ENCODE measurements around the gene SULT2B1. TPM values are rescaled to one million over a fixed set of nuclear protein-coding genes. Genes with fewer than 3 reads are reported as not detected.
"Not testable (repeated sequence)": the region's sequence is repeated elsewhere in the genome, so short reads cannot be mapped to it uniquely, and the experiment has no call there.

SULT2B1 gene
- total RNA-seq, 8 experiments from 2014 or later: 0.16 to 1.9 (median 0.54) TPM

GRCh38 chr19:48575931-48576622, 24.1 kb downstream of the SULT2B1 start:
- Histone ChIP-seq H3K27ac (no peak overlapping the region), H3K4me1 (replicated peaks in 1 of 2) (peaks cover 4 to 12% of the 10 kb centered on the region in 2 donors), H3K4me3 (no peak overlapping the region)
- no peak for ATAC-seq (replicated peaks in 6 of 8)
- in situ Hi-C loops (cut with MboI; ENCODE audit: low pct_unique_long_range_greater_than_20kb in 2 of 9, low sequenced_read_pairs in 9 of 9, unreplicated experiment in 9 of 9): loop anchor here in 7 of 9 experiments (25.0 kb wide), 4 partner anchors 89 to 314 kb away; partner anchors contain the start of genes CARD8 (in 2 of the 7) and ZNF114 (in 2 of the 7)
- WGBS, 10 experiments: 29 to 89% (median 79%) methylated on average over 2 to 5 of the region's 23 CpGs; no CpG with 5 or more reads in 2 of the 10 experiments

GRCh38 chr19:48577908-48578307, 25.9 kb downstream of the SULT2B1 start:
- 73 to 100% (median 90%) methylated on average over 2 to 5 of the region's 7 CpGs; no CpG with 5 or more reads in 5 of the 10 experiments for WGBS, 10 experiments
- not testable (repeated sequence) for H3K27ac ChIP-seq; ATAC-seq (replicated peaks in 6 of 8); H3K4me1 ChIP-seq (replicated peaks in 1 of 2); H3K4me3 ChIP-seq
- in situ Hi-C loops (cut with MboI; ENCODE audit: low pct_unique_long_range_greater_than_20kb in 2 of 9, low sequenced_read_pairs in 9 of 9, unreplicated experiment in 9 of 9): loop anchor here in 7 of 9 experiments (25.0 kb wide), 4 partner anchors 91 to 316 kb away; partner anchors contain the start of genes CARD8 (in 2 of the 7) and ZNF114 (in 2 of the 7)

- no peaks in the 10 kb centered on the region for H3K4me1 ChIP-seq (replicated peaks in 1 of 2)
- ATAC-seq (replicated peaks in 6 of 8): no peak
- WGBS, 10 experiments: 0 to 86% (median 44%) methylated on average over 1 to 3 of the region's 3 CpGs; no CpG with 5 or more reads in 1 of the 10 experiments
- no peak overlapping the region for H3K4me3 ChIP-seq
- H3K27ac ChIP-seq: no peak overlapping the region
- in situ Hi-C loops (cut with MboI; ENCODE audit: low pct_unique_long_range_greater_than_20kb in 2 of 9, low sequenced_read_pairs in 9 of 9, unreplicated experiment in 9 of 9): loop anchor here in 7 of 9 experiments (25.0 kb wide), 4 partner anchors 92 to 317 kb away; partner anchors contain the start of genes CARD8 (in 2 of the 7) and ZNF114 (in 2 of the 7)
Observed at GRCh38 chr19:48578891-48579290, 26.9 kb downstream of the SULT2B1 start.

- H3K4me1 ChIP-seq (replicated peaks in 1 of 2): no peaks in the 10 kb centered on the region
- no peak for ATAC-seq (replicated peaks in 6 of 8)
- H3K4me3 ChIP-seq: no peak overlapping the region
- H3K27ac ChIP-seq: no peak overlapping the region
- 17 to 100% (median 80%) methylated on average over 1 to 2 of the region's 2 CpGs; no CpG with 5 or more reads in 3 of the 10 experiments for WGBS, 10 experiments
- in situ Hi-C loops (cut with MboI; ENCODE audit: low pct_unique_long_range_greater_than_20kb in 2 of 9, low sequenced_read_pairs in 9 of 9, unreplicated experiment in 9 of 9): loop anchor here (10.0 to 25.0 kb wide), 6 partner anchors 77 to 320 kb away; partner anchors contain the start of genes ZNF114 (in 3 of the 9) and CARD8 (in 2 of the 9)
Observed at GRCh38 chr19:48582168-48582567, 30.2 kb downstream of the SULT2B1 start.

- H3K4me3 ChIP-seq: no peak overlapping the region
- no peak overlapping the region for H3K27ac ChIP-seq
- in situ Hi-C loops (cut with MboI; ENCODE audit: low pct_unique_long_range_greater_than_20kb in 2 of 9, low sequenced_read_pairs in 9 of 9, unreplicated experiment in 9 of 9): loop anchor here (10.0 to 25.0 kb wide), 6 partner anchors 83 to 325 kb away; partner anchors contain the start of genes ZNF114 (in 3 of the 9) and CARD8 (in 2 of the 9)
- no peak for ATAC-seq (replicated peaks in 6 of 8)
- WGBS, 10 experiments: 100% methylated on average over 1 of the region's 3 CpGs; no CpG with 5 or more reads in 7 of the 10 experiments
- peaks cover 0 to 6% of the 10 kb centered on the region in 2 donors for H3K4me1 ChIP-seq (replicated peaks in 1 of 2)
Observed at GRCh38 chr19:48587387-48587786, 35.4 kb downstream of the SULT2B1 start.

GRCh38 chr19:48588670-48589401, 36.9 kb downstream of the SULT2B1 start:
- WGBS, 10 experiments: 0 to 40% (median 19%) methylated on average over 1 to 11 of the region's 36 CpGs; no CpG with 5 or more reads in 6 of the 10 experiments
- no peak overlapping the region for H3K27ac ChIP-seq
- in situ Hi-C loops (cut with MboI; ENCODE audit: low pct_unique_long_range_greater_than_20kb in 2 of 9, low sequenced_read_pairs in 9 of 9, unreplicated experiment in 9 of 9): loop anchor here (10.0 to 25.0 kb wide), 6 partner anchors 84 to 327 kb away; partner anchors contain the start of genes ZNF114 (in 3 of the 9) and CARD8 (in 2 of the 9)

GRCh38 chr19:48591021-48591420, 39.0 kb downstream of the SULT2B1 start:
- ATAC-seq (replicated peaks in 6 of 8): no peak
- Histone ChIP-seq H3K27ac (no peak overlapping the region), H3K4me1 (replicated peaks in 1 of 2) (peaks cover 0 to 6% of the 10 kb centered on the region in 2 donors), H3K4me3 (no peak overlapping the region)
- in situ Hi-C loops (cut with MboI; ENCODE audit: low pct_unique_long_range_greater_than_20kb in 2 of 9, low sequenced_read_pairs in 9 of 9, unreplicated experiment in 9 of 9): loop anchor here in 7 of 9 experiments (25.0 kb wide), 4 partner anchors 104 to 329 kb away; partner anchors contain the start of genes CARD8 (in 2 of the 7) and ZNF114 (in 2 of the 7)
- WGBS, 10 experiments: 14 to 100% (median 65%) methylated on average over 1 to 3 of the region's 5 CpGs; no CpG with 5 or more reads in 2 of the 10 experiments

More at GRCh38 chr19:48588670-48589401, 36.9 kb downstream of the SULT2B1 start:
- ATAC-seq (replicated peaks in 6 of 8): peak; percentile 82 to 94 (median 86)
- peaks cover 0 to 6% of the 10 kb centered on the region in 2 donors for H3K4me1 ChIP-seq (replicated peaks in 1 of 2)
- peak overlapping the region in 4 of 5 donors; percentile 8 to 27 (median 20) for H3K4me3 ChIP-seq

- in situ Hi-C loops (cut with MboI; ENCODE audit: low pct_unique_long_range_greater_than_20kb in 2 of 9, low sequenced_read_pairs in 9 of 9, unreplicated experiment in 9 of 9): loop anchor here in 7 of 9 experiments (25.0 kb wide), 4 partner anchors 108 to 333 kb away; partner anchors contain the start of genes CARD8 (in 2 of the 7) and ZNF114 (in 2 of the 7)
- 71 to 100% (median 83%) methylated on average over 1 to 3 of the region's 9 CpGs; no CpG with 5 or more reads in 6 of the 10 experiments for WGBS, 10 experiments
Observed at GRCh38 chr19:48595171-48595570, 43.2 kb downstream of the SULT2B1 start.

GRCh38 chr19:48595833-48596232, 43.9 kb downstream of the SULT2B1 start:
- ATAC-seq (replicated peaks in 6 of 8): peak in 1 of 8 experiments; percentile 17
- Histone ChIP-seq H3K4me1 (replicated peaks in 1 of 2) (no peaks in the 10 kb centered on the region), H3K27ac (no peak overlapping the region), H3K4me3 (no peak overlapping the region)
- in situ Hi-C loops (cut with MboI; ENCODE audit: low pct_unique_long_range_greater_than_20kb in 2 of 9, low sequenced_read_pairs in 9 of 9, unreplicated experiment in 9 of 9): loop anchor here in 7 of 9 experiments (25.0 kb wide), 4 partner anchors 109 to 334 kb away; partner anchors contain the start of genes CARD8 (in 2 of the 7) and ZNF114 (in 2 of the 7)
- 40 to 100% methylated on average over 1 to 2 of the region's 6 CpGs; no CpG with 5 or more reads in 8 of the 10 experiments for WGBS, 10 experiments

More at GRCh38 chr19:48595171-48595570, 43.2 kb downstream of the SULT2B1 start:
- H3K4me3 ChIP-seq: no peak overlapping the region
- ATAC-seq (replicated peaks in 6 of 8): no peak
- no peak overlapping the region for H3K27ac ChIP-seq
- H3K4me1 ChIP-seq (replicated peaks in 1 of 2): no peaks in the 10 kb centered on the region

- peak in 1 of 8 experiments; percentile 6 for ATAC-seq (replicated peaks in 6 of 8)
- Histone ChIP-seq H3K4me3 (no peak overlapping the region), H3K27ac (no peak overlapping the region), H3K4me1 (replicated peaks in 1 of 2) (no peaks in the 10 kb centered on the region)
- 100% methylated on average over 1 of the region's 4 CpGs; no CpG with 5 or more reads in 9 of the 10 experiments for WGBS, 10 experiments
- in situ Hi-C loops (cut with MboI; ENCODE audit: low pct_unique_long_range_greater_than_20kb in 2 of 9, low sequenced_read_pairs in 9 of 9, unreplicated experiment in 9 of 9): loop anchor here in 7 of 9 experiments (25.0 kb wide), 4 partner anchors 109 to 334 kb away; partner anchors contain the start of genes CARD8 (in 2 of the 7) and ZNF114 (in 2 of the 7)
Observed at GRCh38 chr19:48596237-48596636, 44.3 kb downstream of the SULT2B1 start.

GRCh38 chr19:48596679-48597465, 44.9 kb downstream of the SULT2B1 start:
- peak in 1 of 8 experiments; percentile 6 for ATAC-seq (replicated peaks in 6 of 8)
- Histone ChIP-seq H3K27ac (no peak overlapping the region), H3K4me1 (replicated peaks in 1 of 2) (no peaks in the 10 kb centered on the region), H3K4me3 (no peak overlapping the region)
- 71 to 90% (median 83%) methylated on average over 2 to 18 of the region's 39 CpGs; no CpG with 5 or more reads in 3 of the 10 experiments for WGBS, 10 experiments
- in situ Hi-C loops (cut with MboI; ENCODE audit: low pct_unique_long_range_greater_than_20kb in 2 of 9, low sequenced_read_pairs in 9 of 9, unreplicated experiment in 9 of 9): loop anchor here in 7 of 9 experiments (25.0 kb wide), 4 partner anchors 110 to 335 kb away; partner anchors contain the start of genes CARD8 (in 2 of the 7) and ZNF114 (in 2 of the 7)

Measured in motor neuron (in vitro differentiated cells).